ENCODE results near the gene TARDBP.

TARDBP gene

DNA sequence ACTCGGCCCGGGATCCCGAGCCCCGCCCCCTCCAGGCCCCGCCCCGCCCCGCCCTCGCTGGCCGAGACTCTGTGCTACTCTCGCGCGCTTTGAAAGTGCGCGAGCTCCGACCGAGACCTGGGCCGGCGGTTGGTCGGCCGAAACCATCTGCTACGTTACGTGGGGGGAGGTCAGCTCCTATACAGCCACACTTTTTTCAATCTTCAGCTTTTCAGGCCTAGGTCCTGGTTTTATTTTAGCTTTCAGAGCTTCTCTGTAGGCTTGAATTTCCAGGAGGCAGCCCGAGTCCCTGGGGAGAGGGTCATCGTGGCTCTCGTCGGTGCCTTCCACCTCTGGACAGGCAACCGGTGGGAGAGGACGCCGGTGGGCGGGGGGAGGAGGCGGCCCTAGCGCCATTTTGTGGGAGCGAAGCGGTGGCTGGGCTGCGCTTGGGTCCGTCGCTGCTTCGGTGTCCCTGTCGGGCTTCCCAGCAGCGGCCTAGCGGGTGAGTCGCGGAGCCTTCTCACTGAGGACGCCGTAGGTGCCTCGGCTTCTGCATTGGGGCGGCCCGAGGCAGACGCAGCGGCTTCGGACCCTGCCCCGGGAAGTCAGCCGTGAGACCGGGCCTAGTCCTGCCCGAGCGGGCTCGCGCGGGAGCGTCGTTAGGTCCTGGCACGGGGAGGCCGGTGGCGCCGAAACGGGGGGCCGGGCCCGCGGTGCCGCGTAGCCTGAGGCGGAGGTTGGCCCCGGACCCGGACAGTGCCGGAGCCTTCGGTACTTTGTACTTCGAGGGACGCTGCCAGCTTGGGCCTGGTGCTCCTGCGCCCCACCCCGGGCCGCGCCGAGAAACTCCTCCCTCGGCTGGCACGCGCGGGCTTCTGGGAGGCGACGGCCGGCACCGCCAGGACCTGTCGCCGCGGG lies at the start of gene TARDBP:
Gene TARDBP (plus strand): TSS at position 395 of the 900 bp plus-strand sequence. CDS start 1,074 bp downstream, outside the sequence.
- TF ChIP-seq EZH2phosphoT487 (IDR thresholded peaks at IDR 0.05; ENCODE audit: borderline replicate concordance, low read length) = no peak
- TF ChIP-seq, protein P1, sequence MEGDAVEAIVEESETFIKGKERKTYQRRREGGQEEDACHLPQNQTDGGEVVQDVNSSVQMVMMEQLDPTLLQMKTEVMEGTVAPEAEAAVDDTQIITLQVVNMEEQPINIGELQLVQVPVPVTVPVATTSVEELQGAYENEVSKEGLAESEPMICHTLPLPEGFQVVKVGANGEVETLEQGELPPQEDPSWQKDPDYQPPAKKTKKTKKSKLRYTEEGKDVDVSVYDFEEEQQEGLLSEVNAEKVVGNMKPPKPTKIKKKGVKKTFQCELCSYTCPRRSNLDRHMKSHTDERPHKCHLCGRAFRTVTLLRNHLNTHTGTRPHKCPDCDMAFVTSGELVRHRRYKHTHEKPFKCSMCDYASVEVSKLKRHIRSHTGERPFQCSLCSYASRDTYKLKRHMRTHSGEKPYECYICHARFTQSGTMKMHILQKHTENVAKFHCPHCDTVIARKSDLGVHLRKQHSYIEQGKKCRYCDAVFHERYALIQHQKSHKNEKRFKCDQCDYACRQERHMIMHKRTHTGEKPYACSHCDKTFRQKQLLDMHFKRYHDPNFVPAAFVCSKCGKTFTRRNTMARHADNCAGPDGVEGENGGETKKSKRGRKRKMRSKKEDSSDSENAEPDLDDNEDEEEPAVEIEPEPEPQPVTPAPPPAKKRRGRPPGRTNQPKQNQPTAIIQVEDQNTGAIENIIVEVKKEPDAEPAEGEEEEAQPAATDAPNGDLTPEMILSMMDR (IDR thresholded peaks at IDR 0.05; ENCODE audit: low read depth, low read length, poor library complexity, severe bottlenecking) = no peak
- H4K20me1 ChIP-seq (ENCODE audit: control insufficient read depth, insufficient read depth, low read depth, low read length) = peaks cover 28% of the 10 kb centered on the region
- H3K36me3 ChIP-seq (ENCODE audit: control insufficient read depth, low read length) = peaks cover 46% of the 10 kb centered on the region

DNA sequence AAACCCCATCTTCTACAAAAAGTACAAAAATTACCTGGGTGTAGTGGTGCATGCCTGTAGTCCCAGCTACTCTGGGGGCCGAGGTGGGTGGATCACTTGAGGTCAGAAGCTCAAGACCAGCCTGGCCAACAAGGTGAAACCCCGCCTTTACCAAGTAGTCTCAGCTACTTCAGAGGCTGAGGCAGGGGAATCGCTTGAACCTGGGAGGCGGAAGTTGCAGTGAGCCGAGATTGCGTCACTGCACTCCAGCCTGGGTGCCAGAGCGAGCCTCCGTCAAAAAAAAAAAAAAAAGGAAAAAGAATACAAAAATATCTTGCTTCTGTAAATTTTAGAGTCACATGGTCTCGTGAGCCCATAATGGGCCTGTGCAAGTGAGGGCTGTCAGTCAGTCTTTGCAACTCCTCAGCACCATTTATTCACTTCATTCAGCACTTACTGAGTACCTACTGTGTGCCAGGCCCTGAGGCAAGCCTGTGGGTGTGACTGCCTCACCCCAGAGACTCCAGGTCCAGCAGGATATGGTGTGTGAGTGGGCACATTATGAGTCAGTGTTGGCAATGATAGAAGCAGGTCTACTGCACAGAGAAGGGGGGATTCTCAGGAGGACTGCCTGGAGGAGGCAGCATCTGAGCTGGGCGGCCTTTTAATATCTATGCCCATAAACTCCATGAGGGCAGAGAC lies 46.8 kb upstream of the TARDBP start:
- Histone ChIP-seq H3K4me1 (ENCODE audit: control insufficient read depth, low read length) (peaks cover 44% of the 10 kb centered on the region), H3K27me3 (ENCODE audit: control insufficient read depth, low read length) (peaks cover 23% of the 10 kb centered on the region), H3F3A (ENCODE audit: control insufficient read depth, insufficient read depth) (no peaks in the 10 kb centered on the region), H3K9me2 (replicated peaks; ENCODE audit: control insufficient read depth, low read length) (no peaks in the 10 kb centered on the region), H3K79me2 (ENCODE audit: control insufficient read depth, low read length) (no peaks in the 10 kb centered on the region), H3K4me3 (ENCODE audit: low read length) (peak overlapping the region; percentile 25; the same call in 1 of the 2 replicates), H3K36me3 (ENCODE audit: control insufficient read depth, low read length) (no peaks in the 10 kb centered on the region), H3K9me3 (ENCODE audit: control insufficient read depth, insufficient read depth, low read length) (no peaks in the 10 kb centered on the region), H3K4me2 (ENCODE audit: low read length) (peak overlapping the region; percentile 47), H3K27ac (ENCODE audit: low read depth, low read length) (no peak overlapping the region), H4K20me1 (ENCODE audit: control insufficient read depth, insufficient read depth, low read depth, low read length) (no peaks in the 10 kb centered on the region)
- TF ChIP-seq, protein P1 (IDR thresholded peaks at IDR 0.05; ENCODE audit: low read depth, low read length, poor library complexity, severe bottlenecking) = no peak
- no peak for TF ChIP-seq EZH2phosphoT487 (IDR thresholded peaks at IDR 0.05; ENCODE audit: borderline replicate concordance, low read length)

More for the DNA sequence above, at the start of gene TARDBP:
- no peaks in the 10 kb centered on the region for H3K9me2 ChIP-seq (replicated peaks; ENCODE audit: control insufficient read depth, low read length)
- peak within 1 kb of the TSS; percentile 62 for H3K27ac ChIP-seq (ENCODE audit: low read depth, low read length)
- peak within 1 kb of the TSS; percentile 75 for H3K4me2 ChIP-seq (ENCODE audit: low read length)
- H3F3A ChIP-seq (ENCODE audit: control insufficient read depth, insufficient read depth) = peaks cover 4% of the 10 kb centered on the region
- H3K4me3 ChIP-seq (ENCODE audit: low read length) = peak within 1 kb of the TSS; percentile 93
- no peaks in the 10 kb centered on the region for H3K9me3 ChIP-seq (ENCODE audit: control insufficient read depth, insufficient read depth, low read length)
- peaks cover 48% of the 10 kb centered on the region for H3K79me2 ChIP-seq (ENCODE audit: control insufficient read depth, low read length)
- no peaks in the 10 kb centered on the region for H3K27me3 ChIP-seq (ENCODE audit: control insufficient read depth, low read length)
- H3K4me1 ChIP-seq (ENCODE audit: control insufficient read depth, low read length) = peaks cover 23% of the 10 kb centered on the region

DNA sequence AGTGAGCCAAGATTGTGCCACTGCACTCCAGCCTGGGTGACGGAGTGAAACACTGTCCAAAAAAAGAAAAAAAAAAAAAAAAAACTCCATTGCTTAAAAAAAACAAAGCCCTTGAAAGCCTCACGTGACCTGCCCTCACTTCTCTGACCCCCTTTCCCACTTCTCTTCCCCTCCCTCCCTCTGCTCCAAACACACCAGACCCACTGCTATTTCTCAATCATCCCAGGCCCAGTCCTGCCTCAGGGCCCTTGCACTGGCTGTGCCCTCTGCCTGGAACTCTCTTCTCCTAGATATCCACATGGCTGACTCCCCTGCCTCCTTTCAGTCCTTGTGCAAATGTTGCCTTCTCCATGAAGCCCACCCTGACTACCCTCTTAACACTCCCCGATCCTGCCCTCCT lies 45.4 kb upstream of the TARDBP start:
- peaks cover 30% of the 10 kb centered on the region for H3K27me3 ChIP-seq (ENCODE audit: control insufficient read depth, low read length)
- no peaks in the 10 kb centered on the region for H4K20me1 ChIP-seq (ENCODE audit: control insufficient read depth, insufficient read depth, low read depth, low read length)
- H3K9me3 ChIP-seq (ENCODE audit: control insufficient read depth, insufficient read depth, low read length) = no peaks in the 10 kb centered on the region
- no peaks in the 10 kb centered on the region for H3K79me2 ChIP-seq (ENCODE audit: control insufficient read depth, low read length)
- no peak overlapping the region for H3K27ac ChIP-seq (ENCODE audit: low read depth, low read length)
- H3K4me2 ChIP-seq (ENCODE audit: low read length) = no peak overlapping the region
- H3K4me1 ChIP-seq (ENCODE audit: control insufficient read depth, low read length) = peaks cover 44% of the 10 kb centered on the region
- no peak overlapping the region for H3K4me3 ChIP-seq (ENCODE audit: low read length)
- H3K9me2 ChIP-seq (replicated peaks; ENCODE audit: control insufficient read depth, low read length) = no peaks in the 10 kb centered on the region
- H3F3A ChIP-seq (ENCODE audit: control insufficient read depth, insufficient read depth) = no peaks in the 10 kb centered on the region
- TF ChIP-seq, protein P1 (IDR thresholded peaks at IDR 0.05; ENCODE audit: low read depth, low read length, poor library complexity, severe bottlenecking) = no peak
- no peak for TF ChIP-seq EZH2phosphoT487 (IDR thresholded peaks at IDR 0.05; ENCODE audit: borderline replicate concordance, low read length)
- H3K36me3 ChIP-seq (ENCODE audit: control insufficient read depth, low read length) = no peaks in the 10 kb centered on the region

All from DOHH2 (cell line).